ENCODE data around the gene RERE.
A peak's percentile ranks its signal among the peaks of the same experiment; 100 is the strongest.
"Not testable (repeated sequence)": the region's sequence is repeated elsewhere in the genome, so short reads cannot be mapped to it uniquely, and the experiment has no call there.

RERE gene

GRCh38 chr1:8712413-8713231 lies 104.8 kb downstream of the RERE start:
- DNase-seq = peak; percentile 96

DNA sequence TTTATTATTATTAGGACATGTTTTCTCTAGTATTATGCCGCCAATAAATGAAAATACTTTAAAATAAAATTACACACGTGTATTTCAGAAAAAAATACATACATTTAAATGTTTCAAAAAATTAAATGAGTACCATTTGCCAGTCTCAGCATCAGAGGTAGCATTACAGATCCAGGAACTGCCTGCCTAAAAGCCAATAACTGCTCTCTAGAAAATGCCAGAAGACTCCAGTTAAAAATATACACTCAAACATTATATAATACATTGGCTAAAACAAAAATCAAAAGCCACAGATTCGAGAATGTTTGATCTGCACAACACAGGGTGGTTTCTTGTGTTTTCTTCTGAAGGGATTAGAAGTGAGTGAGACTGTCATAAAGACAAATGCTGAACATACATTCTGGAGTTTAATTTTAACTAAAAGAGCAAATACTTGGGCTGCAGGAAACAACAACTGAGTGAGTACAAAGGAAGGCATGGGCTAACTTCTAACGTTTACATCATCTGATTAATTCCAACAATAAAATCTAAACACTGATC lies 105.5 kb downstream of the RERE start:
- no peak for DNase-seq

- DNase-seq = no peak
These were observed 106.3 kb downstream of the RERE start for GRCh38 chr1:8711151-8711550.

DNA sequence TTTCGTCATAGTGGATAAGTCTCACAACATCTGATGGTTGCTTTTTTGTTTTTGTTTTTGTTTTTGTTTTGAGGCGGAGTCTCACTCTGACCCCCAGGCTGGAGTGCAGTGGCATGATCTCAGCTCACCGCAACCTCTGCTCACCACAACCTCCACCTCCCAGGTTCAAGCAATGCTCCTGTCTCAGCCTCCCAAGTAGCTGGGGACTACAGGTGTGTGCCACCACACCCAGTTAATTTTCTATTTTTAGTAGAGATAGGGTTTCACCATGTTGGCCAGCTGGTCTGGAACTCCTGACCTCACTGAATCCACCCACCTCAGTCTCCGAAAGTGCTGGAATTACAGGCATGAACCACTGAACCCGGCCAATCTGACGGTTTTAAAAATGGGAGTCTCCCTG lies 109.2 kb downstream of the RERE start:
- DNase-seq = no peak

DNA sequence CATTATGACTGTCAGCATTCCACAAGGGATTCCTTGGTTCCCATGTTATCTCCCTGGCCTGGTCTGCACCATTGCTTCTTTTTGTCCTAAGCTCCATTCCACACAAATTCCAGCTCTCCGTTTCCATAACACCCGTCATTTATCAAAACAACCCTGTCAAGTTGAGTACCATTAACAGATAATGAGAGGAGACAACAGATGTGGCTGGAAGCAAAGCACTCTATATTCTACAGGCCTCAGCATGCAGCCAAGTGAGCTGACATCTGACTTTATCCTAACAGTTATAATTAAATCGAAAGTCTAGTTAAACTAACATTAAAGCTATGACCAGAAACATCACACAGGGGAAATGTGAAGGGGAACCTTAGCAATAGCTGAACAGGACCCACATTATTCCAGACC lies 110.4 kb downstream of the RERE start:
- peak; percentile 93 for DNase-seq

GRCh38 chr1:8706291-8706690 lies 111.1 kb downstream of the RERE start:
- no peak for DNase-seq

- DNase-seq = peak; percentile 27
These were observed 112.5 kb downstream of the RERE start for GRCh38 chr1:8704866-8705506.

GRCh38 chr1:8702850-8703810 lies 114.3 kb downstream of the RERE start:
- peak; percentile 98 for DNase-seq

- DNase-seq = no peak
These were observed 115.0 kb downstream of the RERE start for GRCh38 chr1:8702472-8702849.

DNA sequence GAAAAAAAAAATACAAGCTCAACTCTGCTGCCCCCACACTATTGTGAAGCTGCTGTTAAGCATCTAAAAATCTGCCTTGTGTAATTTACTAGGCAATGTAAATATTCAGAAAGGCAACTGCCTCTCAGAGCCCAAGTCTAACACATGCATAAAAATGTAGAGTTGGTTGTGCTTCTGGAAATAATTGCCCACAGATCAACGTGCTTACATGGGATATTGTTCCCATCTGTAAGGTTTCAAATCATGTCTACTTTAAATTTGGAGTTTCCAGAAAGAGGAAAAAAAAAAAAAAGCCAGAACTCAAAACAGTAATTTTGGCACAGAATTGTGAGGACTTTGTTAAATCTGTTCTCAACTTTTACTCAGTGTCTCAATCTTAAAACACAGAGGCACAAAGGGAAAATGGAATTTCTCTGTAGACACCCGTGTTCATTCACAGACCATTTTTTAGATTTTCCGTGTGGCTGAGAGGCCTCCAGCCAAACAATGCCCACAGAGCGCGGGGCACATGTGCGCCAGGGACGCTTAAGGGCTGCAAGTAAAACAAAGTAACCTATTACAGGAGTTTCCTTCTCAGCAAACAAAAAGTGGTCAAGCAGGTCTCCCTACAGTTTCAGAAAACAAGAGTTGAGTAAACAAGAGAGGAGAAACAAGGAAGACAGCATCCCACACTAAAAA lies 115.5 kb downstream of the RERE start:
- DNase-seq = peak; percentile 62

DNA sequence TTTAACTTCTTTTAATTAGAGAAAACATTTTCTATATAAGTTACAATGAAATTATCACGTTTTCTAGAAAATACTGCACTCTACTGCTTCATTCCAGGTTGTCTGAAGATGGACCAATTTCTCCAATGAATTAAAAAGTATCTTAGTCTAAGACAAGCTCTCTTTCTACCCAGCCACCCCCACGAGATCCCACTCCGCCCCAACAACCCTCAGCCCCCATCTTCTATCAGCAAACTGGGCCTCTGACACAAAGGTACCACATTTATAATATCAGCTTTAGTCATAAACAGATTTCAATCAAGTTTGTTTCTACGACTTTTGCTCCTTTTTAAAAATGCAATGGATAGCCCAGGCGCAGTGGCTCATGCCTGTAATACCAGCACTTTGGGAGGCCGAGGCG lies 117.8 kb downstream of the RERE start:
- no peak for DNase-seq

DNA sequence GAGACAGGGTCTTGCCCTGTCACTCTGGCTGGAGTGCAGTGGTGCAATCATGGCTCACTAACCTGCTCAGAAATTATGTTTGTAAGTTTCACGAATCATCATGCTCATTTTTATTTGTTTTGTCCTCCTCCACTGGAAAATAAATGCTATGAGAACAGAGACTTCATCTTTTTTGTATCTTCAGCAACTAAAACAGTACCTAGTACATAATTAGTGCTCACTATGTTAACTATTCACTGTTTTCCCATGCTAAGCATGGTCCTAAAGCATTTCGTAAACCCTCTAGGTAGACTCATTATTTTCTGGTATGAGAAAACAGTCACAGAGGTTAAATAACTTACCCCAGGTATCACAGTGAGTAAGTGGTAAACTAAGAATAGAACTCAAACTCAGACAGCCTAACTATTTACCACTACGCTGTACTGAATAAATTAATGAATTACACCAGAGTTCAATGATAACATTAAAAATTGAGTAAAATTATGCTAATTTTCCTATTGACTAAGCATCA lies 118.4 kb downstream of the RERE start:
- no peak for DNase-seq

DNA sequence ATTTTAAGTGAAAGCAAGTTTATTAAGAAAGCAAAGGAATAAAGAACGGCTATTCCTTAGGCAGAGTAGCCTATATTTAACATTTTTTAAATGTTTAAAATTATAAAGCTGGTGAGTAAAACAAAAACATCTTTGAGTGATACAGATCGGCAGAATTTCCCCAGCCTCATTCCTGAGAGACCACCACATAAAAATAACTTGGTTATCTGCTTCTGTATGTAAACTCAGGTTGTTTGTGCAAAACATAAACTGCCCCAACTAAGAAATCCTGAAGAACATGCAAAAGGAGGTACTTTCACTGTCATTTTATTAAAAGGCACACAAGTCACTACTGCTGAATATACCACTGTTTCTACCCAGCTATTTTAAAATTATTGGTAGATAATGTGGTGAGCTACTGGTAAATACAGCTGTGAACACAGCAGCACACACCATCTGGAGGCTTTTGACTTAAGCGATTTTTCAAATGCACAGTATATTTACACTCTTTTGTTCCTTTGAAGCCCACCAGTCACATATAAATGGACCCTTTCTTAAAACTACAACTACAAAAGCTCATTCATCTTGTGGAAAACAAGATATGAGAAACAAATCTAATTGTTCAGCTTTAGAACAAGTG lies 119.3 kb downstream of the RERE start:
- DNase-seq = peak; percentile 84

DNA sequence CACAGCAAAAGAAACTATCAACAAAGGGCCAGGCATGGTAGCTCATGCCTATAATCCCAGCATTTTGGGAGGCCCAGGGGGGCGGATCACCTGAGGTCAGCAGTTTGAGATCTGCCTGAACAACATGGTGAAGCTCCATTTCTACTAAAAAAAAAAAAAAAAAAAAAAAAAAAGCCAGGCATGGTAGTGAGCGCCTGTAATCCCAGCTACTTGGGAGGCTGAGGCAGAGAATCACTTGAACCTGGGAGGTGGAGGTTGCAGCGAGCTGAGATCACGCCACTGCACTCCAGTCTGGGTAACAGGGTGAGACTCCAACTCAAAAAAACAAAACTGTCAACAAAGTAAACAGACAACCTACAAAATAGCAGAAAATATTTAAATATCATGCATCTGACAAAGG lies 122.0 kb downstream of the RERE start:
- DNase-seq = not testable (repeated sequence)

- no peak for DNase-seq
These were observed 124.3 kb downstream of the RERE start for GRCh38 chr1:8693107-8693506.

DNA sequence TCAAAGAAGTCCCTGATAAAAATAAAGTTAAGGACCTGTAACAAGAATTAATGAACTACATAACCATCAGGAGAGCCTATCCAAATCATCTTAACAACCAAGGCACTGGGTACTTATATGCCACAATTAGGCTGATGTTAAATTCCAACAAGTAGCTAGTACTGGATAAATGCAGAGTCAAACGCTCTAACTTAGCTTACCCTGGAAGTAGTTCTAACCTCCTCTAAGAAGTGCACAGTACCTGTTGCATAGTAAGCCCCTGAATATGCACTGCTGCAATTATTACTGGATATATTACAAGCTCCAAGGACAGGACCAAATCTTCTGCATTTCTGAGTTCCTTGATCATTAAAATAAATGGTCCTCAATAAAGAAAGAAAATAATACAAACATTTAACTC lies 125.8 kb downstream of the RERE start:
- DNase-seq = no peak

GRCh38 chr1:8690253-8690525 lies 127.3 kb downstream of the RERE start:
- DNase-seq = no peak

DNA sequence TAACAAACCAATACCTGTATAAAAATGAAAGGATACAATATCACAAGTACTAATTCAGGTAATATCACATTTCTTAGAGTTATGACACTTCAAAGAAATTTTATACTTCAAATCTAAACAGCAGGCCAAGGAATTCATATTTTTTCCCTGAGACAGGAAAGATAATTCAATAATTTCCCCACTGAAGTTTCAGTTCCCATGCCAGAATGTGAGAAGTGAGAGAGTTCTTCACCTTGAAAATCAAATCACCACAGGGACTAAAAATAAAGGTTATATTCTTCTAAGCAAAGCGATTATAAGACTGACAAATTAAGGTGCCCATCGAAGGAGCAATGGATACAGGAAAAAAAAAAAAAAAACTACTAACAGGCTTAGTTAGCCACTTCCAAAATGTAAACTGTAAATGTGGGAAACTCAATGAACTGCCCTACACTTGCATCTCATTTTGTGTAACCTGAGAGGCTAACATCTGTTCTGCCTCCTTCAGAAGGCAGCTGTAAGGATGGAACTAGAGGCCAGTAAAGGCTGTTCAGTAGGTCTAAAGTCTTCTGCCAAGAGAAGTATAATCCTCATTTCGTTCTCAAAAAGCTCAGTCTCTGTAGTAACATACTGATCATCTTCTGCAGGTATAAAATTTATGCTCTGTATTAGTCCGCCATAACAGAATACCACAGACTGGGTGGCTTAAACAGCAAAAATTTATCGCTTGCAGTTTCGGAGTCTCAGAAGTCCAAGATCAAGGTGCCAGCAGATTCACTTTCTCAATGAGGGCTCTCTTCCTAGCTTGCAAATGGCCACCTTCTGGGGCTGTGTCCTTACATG lies 127.8 kb downstream of the RERE start:
- DNase-seq = no peak

DNA sequence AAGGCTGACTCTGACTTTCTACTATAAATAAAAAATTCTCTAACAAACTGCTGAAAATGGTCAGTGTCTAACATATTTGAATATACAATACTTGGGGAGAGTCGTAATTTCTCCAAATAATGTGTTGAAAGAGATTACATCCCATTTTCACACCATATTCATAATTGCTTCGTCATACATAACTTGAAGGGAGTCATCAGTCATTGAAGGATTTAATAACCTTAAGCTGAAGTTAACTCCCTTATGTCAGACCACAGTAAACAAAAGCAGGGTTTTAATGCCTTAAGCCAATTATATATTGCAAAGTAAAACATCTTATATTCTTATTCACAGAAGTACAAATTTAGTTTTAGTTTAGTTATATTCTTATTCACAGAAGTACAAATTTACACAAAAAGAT lies 129.9 kb downstream of the RERE start:
- no peak for DNase-seq

DNA sequence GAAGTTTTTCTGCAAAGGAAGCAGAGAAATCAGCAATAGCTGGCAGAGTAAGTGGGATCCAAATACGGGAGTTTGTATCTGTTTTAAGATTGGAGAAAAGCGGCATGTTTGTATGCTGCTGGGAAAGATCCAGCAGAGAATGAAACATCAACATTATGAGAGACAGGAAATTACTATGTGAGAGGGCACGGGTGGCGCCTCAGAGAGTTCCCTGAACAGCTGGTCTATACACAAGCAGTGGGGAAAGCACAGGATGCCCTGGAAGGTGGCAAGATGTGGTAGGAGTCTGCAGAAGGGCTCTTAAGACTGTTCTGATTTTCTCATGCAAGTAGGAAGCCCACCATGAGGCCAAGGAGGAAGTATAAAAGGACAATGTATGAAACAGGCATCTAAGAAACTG lies 130.4 kb downstream of the RERE start:
- peak; percentile 20 for DNase-seq

- DNase-seq = no peak
These were observed 132.0 kb downstream of the RERE start for GRCh38 chr1:8685463-8685862.
